Measurements from ENCODE around the gene PSMG3.

- TF ChIP-seq, protein P1, sequence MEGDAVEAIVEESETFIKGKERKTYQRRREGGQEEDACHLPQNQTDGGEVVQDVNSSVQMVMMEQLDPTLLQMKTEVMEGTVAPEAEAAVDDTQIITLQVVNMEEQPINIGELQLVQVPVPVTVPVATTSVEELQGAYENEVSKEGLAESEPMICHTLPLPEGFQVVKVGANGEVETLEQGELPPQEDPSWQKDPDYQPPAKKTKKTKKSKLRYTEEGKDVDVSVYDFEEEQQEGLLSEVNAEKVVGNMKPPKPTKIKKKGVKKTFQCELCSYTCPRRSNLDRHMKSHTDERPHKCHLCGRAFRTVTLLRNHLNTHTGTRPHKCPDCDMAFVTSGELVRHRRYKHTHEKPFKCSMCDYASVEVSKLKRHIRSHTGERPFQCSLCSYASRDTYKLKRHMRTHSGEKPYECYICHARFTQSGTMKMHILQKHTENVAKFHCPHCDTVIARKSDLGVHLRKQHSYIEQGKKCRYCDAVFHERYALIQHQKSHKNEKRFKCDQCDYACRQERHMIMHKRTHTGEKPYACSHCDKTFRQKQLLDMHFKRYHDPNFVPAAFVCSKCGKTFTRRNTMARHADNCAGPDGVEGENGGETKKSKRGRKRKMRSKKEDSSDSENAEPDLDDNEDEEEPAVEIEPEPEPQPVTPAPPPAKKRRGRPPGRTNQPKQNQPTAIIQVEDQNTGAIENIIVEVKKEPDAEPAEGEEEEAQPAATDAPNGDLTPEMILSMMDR (tag by site-specific recombination; IDR thresholded peaks at IDR 0.05): no peak
- TF ChIP-seq, protein P2, sequence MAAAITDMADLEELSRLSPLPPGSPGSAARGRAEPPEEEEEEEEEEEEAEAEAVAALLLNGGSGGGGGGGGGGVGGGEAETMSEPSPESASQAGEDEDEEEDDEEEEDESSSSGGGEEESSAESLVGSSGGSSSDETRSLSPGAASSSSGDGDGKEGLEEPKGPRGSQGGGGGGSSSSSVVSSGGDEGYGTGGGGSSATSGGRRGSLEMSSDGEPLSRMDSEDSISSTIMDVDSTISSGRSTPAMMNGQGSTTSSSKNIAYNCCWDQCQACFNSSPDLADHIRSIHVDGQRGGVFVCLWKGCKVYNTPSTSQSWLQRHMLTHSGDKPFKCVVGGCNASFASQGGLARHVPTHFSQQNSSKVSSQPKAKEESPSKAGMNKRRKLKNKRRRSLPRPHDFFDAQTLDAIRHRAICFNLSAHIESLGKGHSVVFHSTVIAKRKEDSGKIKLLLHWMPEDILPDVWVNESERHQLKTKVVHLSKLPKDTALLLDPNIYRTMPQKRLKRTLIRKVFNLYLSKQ (tag by site-specific recombination; IDR thresholded peaks at IDR 0.05; ENCODE audit: borderline replicate concordance): no peak
- TF ChIP-seq ZNF513 (tag by site-specific recombination; IDR thresholded peaks at IDR 0.05) (no peak), HOXC10 (CRISPR knock-in tag; IDR thresholded peaks at IDR 0.05) (no peak), KLF8 (tag by site-specific recombination; IDR thresholded peaks at IDR 0.05) (no peak), ZNF341 (tag by site-specific recombination; IDR thresholded peaks at IDR 0.05; ENCODE audit: low read depth) (no peak), RBAK (tag by site-specific recombination; IDR thresholded peaks at IDR 0.05) (no peak), ZNF548 (tag by site-specific recombination; IDR thresholded peaks at IDR 0.05) (no peak), ZNF221 (tag by site-specific recombination; IDR thresholded peaks at IDR 0.05; ENCODE audit: borderline replicate concordance) (no peak), ZBTB21 (tag by site-specific recombination; IDR thresholded peaks at IDR 0.05) (no peak), ZSCAN23 (tag by site-specific recombination; IDR thresholded peaks at IDR 0.05) (no peak)
- TF ChIP-seq, protein P3, sequence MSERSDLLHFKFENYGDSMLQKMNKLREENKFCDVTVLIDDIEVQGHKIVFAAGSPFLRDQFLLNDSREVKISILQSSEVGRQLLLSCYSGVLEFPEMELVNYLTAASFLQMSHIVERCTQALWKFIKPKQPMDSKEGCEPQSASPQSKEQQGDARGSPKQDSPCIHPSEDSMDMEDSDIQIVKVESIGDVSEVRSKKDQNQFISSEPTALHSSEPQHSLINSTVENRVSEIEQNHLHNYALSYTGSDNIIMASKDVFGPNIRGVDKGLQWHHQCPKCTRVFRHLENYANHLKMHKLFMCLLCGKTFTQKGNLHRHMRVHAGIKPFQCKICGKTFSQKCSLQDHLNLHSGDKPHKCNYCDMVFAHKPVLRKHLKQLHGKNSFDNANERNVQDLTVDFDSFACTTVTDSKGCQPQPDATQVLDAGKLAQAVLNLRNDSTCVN (tag by site-specific recombination; optimal IDR thresholded peaks at IDR 0.05): no peak
- TF ChIP-seq, protein P4, sequence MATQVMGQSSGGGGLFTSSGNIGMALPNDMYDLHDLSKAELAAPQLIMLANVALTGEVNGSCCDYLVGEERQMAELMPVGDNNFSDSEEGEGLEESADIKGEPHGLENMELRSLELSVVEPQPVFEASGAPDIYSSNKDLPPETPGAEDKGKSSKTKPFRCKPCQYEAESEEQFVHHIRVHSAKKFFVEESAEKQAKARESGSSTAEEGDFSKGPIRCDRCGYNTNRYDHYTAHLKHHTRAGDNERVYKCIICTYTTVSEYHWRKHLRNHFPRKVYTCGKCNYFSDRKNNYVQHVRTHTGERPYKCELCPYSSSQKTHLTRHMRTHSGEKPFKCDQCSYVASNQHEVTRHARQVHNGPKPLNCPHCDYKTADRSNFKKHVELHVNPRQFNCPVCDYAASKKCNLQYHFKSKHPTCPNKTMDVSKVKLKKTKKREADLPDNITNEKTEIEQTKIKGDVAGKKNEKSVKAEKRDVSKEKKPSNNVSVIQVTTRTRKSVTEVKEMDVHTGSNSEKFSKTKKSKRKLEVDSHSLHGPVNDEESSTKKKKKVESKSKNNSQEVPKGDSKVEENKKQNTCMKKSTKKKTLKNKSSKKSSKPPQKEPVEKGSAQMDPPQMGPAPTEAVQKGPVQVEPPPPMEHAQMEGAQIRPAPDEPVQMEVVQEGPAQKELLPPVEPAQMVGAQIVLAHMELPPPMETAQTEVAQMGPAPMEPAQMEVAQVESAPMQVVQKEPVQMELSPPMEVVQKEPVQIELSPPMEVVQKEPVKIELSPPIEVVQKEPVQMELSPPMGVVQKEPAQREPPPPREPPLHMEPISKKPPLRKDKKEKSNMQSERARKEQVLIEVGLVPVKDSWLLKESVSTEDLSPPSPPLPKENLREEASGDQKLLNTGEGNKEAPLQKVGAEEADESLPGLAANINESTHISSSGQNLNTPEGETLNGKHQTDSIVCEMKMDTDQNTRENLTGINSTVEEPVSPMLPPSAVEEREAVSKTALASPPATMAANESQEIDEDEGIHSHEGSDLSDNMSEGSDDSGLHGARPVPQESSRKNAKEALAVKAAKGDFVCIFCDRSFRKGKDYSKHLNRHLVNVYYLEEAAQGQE (tag by site-specific recombination; IDR thresholded peaks at IDR 0.05): no peak
Measured at GRCh38 chr7:1563981-1564602, 5.7 kb downstream of the PSMG3 start.

Measured in HEK293 (cell line).